ENCODE measurements around the gene B4GALT2.
A peak's percentile ranks its signal among the peaks of the same experiment; 100 is the strongest.

B4GALT2 gene

GRCh38 chr1:43978551-43979260 lies at the start of gene B4GALT2:
Gene B4GALT2 (plus strand): TSS chr1:43979210. CDS start chr1:43981161, 1,951 bp downstream.
- peak; percentile 53 for DNase-seq

- no peak for DNase-seq
These were observed 48.7 kb upstream of the B4GALT2 start for GRCh38 chr1:43930168-43930948.

- no peak for DNase-seq
These were observed 48.1 kb upstream of the B4GALT2 start for GRCh38 chr1:43930949-43931275.

GRCh38 chr1:43931711-43932660 lies 47.0 kb upstream of the B4GALT2 start:
- no peak for DNase-seq

- DNase-seq = no peak
These were observed 46.1 kb upstream of the B4GALT2 start for GRCh38 chr1:43932786-43933385.

GRCh38 chr1:43933386-43934100 lies 45.5 kb upstream of the B4GALT2 start, which contains the start of gene ARTN:
Gene ARTN (plus strand): TSS chr1:43933801. CDS start chr1:43935657, 1,856 bp downstream.
- no peak for DNase-seq

GRCh38 chr1:43934101-43934985 lies 44.7 kb upstream of the B4GALT2 start:
- DNase-seq = peak; percentile 53

- DNase-seq = no peak
These were observed 44.1 kb upstream of the B4GALT2 start for GRCh38 chr1:43934986-43935324.

GRCh38 chr1:43935711-43936427 lies 43.1 kb upstream of the B4GALT2 start:
- DNase-seq = no peak

GRCh38 chr1:43936431-43937151 lies 42.4 kb upstream of the B4GALT2 start:
- DNase-seq = no peak

GRCh38 chr1:43937179-43937865 lies 41.7 kb upstream of the B4GALT2 start:
- no peak for DNase-seq

- DNase-seq = no peak
These were observed 40.6 kb upstream of the B4GALT2 start for GRCh38 chr1:43938383-43938782.

- DNase-seq = no peak
These were observed 40.0 kb upstream of the B4GALT2 start for GRCh38 chr1:43938892-43939587.

- no peak for DNase-seq
These were observed 36.6 kb upstream of the B4GALT2 start for GRCh38 chr1:43942411-43942810.

- no peak for DNase-seq
These were observed 34.1 kb upstream of the B4GALT2 start for GRCh38 chr1:43944860-43945259.

GRCh38 chr1:43945674-43946235 lies 33.3 kb upstream of the B4GALT2 start:
- no peak for DNase-seq

- DNase-seq = peak; percentile 97
These were observed 32.6 kb upstream of the B4GALT2 start, which contains the start of gene IPO13 for GRCh38 chr1:43946236-43947060. Gene IPO13 (plus strand): TSS chr1:43946950. CDS start chr1:43947601, 651 bp downstream.

Data from activated CD4-positive, CD25-positive, alpha-beta regulatory T cell treated with anti-CD3 and anti-CD28 coated beads, Interleukin-2, amount 50 U/mL, for 72 hours (primary cell).